GM12875 (cell line): Measurements from ENCODE around the gene PCBP3.

ENCODE experiments used
- H3K4me3 ChIP-seq: one replicate; pipeline ENCODE4 v1.5.1; 2011; ENCODE audit warnings: low read depth, low read length, control low read depth
- CTCF ChIP-seq: IDR thresholded peaks from 2 replicates; pipeline ENCODE4 v1.5.1; 2011; ENCODE audit warnings: low read depth, mild to moderate bottlenecking, control low read depth, inconsistent platforms, low read length, moderate library complexity, borderline replicate concordance; ENCODE audit not compliant: insufficient read depth

The PCBP3 gene

GRCh38 chr21:45982758-45983648, 339.5 kb downstream of the PCBP3 start:
- H3K4me3 ChIP-seq = no peak overlapping the region
- no peak for TF ChIP-seq CTCF

DNA sequence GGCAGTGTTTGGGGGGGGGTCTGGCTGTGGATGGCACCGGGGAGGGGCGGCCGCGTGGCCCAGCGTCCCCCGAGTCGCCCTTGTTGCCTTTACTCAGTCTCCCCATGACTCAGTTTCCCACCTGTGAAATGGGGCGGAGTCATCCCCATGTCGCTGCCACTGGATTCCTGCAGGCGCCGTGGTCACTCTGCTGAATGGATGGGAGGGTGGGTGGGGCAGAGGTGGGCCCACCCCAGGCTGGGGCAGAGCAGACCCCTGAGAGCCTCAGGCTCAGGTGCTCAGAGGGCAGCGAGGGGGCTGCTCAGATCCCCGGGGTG, 340.1 kb downstream of the PCBP3 start:
- TF ChIP-seq CTCF = no peak
- no peak overlapping the region for H3K4me3 ChIP-seq

DNA sequence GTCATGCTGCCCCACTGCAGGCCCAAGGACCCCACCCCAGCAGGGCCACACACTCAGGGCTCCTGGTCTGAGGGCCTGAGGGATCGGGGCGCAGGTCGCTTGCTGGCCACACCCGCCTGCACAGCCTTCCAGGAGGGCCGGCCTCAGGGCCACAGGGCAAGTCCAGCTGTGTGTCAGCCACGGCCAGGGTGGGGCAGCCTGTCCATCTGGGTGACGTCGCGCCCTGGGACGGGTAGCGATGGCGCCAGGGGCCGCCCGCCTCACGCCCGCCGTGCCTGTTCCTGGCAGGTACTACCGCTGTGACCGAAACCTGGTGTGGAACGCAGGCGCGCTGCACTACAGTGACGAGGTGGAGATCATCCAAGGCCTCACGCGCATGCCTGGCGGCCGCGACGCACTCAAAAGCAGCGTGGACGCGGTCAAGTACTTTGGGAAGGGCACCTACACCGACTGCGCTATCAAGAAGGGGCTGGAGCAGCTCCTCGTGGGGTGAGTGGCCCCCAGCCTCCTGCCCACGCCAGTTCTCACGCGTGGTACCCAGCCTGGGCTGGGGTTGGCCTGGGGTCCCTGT, 340.5 kb downstream of the PCBP3 start:
- no peak for TF ChIP-seq CTCF

DNA sequence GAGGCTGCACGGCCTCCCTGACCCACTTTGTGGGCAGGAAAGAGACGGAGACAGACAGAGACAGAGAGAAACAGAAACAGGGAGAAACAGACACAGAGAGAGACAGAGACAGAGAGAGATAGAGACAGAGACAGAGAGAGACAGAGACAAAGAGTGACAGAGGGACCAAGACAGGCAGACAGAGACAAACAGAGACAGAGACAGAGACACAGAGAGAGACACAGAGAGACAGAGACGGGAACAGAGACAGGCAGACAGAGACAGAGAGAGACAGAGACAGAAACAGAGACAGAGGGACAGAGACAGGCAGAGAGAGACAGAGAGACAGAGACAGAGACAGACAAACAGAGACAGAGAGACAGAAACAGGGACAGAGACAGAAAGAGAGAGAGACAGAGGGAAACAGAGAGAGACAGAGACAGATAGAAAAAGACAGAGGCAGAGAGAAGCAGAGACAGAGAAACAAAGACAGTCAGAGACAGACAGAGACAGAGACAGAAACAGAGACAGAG, 341.1 kb downstream of the PCBP3 start:
- no peak for TF ChIP-seq CTCF
- H3K4me3 ChIP-seq = no peak overlapping the region

More for the DNA sequence above, 340.5 kb downstream of the PCBP3 start:
- no peak overlapping the region for H3K4me3 ChIP-seq

DNA sequence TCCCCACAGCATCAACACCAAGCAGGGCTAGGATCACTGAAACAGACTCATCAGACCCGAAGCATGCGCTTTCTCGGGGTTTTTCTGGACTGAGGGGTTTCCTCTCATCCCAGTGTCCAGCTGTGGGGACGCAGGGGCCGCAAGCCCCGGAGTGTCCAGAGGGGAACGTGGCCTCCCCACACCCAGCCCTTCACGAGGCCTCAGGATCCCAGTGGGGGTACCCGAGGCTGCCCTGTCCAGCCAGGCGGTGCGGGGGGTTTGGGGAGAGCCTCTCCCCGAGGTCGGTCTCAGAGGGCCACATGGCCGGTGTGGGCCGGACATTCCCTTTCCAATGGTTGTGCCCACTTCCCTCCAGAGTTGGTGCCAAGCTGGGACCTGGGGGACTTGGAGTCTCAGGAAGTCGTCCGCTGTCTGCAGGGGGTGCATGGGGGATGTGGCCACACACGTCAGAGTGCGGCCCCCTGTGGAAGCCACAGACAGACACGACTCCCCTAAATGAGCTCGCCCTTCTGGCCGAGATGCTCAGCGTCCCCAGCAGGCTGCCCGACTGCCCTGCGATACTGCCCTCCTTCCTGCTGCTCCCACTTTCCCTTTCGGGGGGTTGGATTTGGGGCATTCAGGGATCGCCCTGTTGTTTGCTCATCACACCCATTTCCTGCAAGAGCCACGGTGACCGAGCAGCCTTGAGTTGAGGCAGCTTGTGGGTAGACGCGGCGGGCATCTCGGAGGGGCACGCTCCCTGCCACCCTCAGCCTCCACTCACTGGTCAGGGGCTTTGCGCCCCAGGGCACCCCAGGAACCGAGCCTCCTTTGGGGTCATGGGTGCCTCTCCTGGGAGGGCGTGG, 342.2 kb downstream of the PCBP3 start:
- H3K4me3 ChIP-seq = no peak overlapping the region
- TF ChIP-seq CTCF = no peak

DNA sequence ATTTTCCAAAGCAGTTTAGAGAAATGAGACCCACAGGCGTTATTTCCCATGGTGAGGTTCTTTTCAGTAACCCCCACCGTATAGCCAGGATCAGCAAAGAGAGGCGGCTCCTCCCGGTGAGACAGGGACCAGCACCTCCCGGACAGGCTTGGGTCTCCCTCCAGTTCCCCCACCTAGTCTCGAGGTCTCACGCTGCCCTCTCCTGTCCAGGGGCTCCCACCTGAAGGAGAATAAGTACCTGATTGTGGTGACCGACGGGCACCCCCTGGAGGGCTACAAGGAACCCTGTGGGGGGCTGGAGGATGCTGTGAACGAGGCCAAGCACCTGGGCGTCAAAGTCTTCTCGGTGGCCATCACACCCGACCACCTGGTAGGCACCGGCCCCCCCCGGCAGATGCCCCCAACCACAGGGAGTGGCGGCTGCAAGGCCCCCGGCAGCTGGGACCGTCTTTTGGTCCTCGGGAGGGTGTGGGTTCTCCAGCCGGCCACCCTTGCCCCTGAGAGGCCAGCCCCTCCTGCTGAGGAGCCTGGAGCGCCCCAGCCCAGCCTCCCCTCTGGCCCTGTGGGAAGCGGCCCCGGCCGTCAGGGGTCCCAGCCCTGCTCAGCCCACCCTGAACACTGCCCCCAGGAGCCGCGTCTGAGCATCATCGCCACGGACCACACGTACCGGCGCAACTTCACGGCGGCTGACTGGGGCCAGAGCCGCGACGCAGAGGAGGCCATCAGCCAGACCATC, 343.0 kb downstream of the PCBP3 start:
- no peak overlapping the region for H3K4me3 ChIP-seq
- TF ChIP-seq CTCF = no peak
